Frontal cortex (tissue), 4 donors: ENCODE measurements around the gene GTF2F1. TPM values are rescaled to one million over a fixed set of nuclear protein-coding genes. Genes with fewer than 3 reads are reported as not detected.
"Not testable (repeated sequence)": the region's sequence is repeated elsewhere in the genome, so short reads cannot be mapped to it uniquely, and the experiment has no call there.

Experiments
- DNase-seq, 2 donors: peaks; one replicate each; pipeline ENCODE4 v3.0.0; 2012; ENCODE audit warnings: low spot score in 2 of 2
- FAIRE-seq: peaks from 2 replicates; lab custom pipeline; 2012; peaks lifted over from hg19 to GRCh38; lab: Jason Lieb, UNC
- total RNA-seq: library from RNA; depleted of rRNA; stranded (reverse); fragments of >200 nt; gene quantifications from one replicate; pipeline ENCODE4 v1.2.3, GENCODE V29; 2014
- donor health status: control.
- donor health status: control.
- donor health status: control.

GTF2F1 gene
- 51.0 TPM for total RNA-seq

- FAIRE-seq = no peak
- peak; percentile 85 to 95 for DNase-seq
Observed at GRCh38 chr19:6393074-6393982, at the start of gene GTF2F1. Gene GTF2F1, minus strand, starts transcription at chr19:6393164. Its CDS starts 169 bp downstream, at chr19:6392995.

GRCh38 chr19:6442087-6442688 lies 49.2 kb upstream of the GTF2F1 start:
- DNase-seq (no peak), FAIRE-seq (no peak)

GRCh38 chr19:6440905-6441304 lies 47.9 kb upstream of the GTF2F1 start:
- DNase-seq = no peak
- FAIRE-seq = no peak

GRCh38 chr19:6439743-6440142 lies 46.8 kb upstream of the GTF2F1 start:
- DNase-seq (no peak), FAIRE-seq (no peak)

GRCh38 chr19:6433663-6434062 lies 40.7 kb upstream of the GTF2F1 start, which contains the start of gene SLC25A41:
Gene SLC25A41, minus strand, starts transcription at chr19:6433763. Its CDS starts 70 bp downstream, at chr19:6433693.
- FAIRE-seq (no peak), DNase-seq (no peak)

GRCh38 chr19:6433165-6433564 lies 40.2 kb upstream of the GTF2F1 start:
- DNase-seq (no peak), FAIRE-seq (no peak)

- DNase-seq = no peak
- FAIRE-seq = no peak
Observed at GRCh38 chr19:6431891-6432290, 38.9 kb upstream of the GTF2F1 start.

- DNase-seq (no peak), FAIRE-seq (no peak)
Observed at GRCh38 chr19:6429419-6430221, 36.7 kb upstream of the GTF2F1 start.

GRCh38 chr19:6428692-6429418 lies 35.9 kb upstream of the GTF2F1 start:
- not testable (repeated sequence) for DNase-seq
- peak; percentile 26 for FAIRE-seq

GRCh38 chr19:6427131-6427530 lies 34.2 kb upstream of the GTF2F1 start:
- DNase-seq = no peak

GRCh38 chr19:6425732-6426620 lies 33.0 kb upstream of the GTF2F1 start:
- no peak for FAIRE-seq
- DNase-seq = no peak

More at GRCh38 chr19:6427131-6427530, 34.2 kb upstream of the GTF2F1 start:
- no peak for FAIRE-seq

- FAIRE-seq (peak; percentile 99), DNase-seq (peak; percentile 99 to 100)
Observed at GRCh38 chr19:6424939-6425731, 32.2 kb upstream of the GTF2F1 start.

- DNase-seq = no peak
Observed at GRCh38 chr19:6424195-6424938, 31.4 kb upstream of the GTF2F1 start, which contains the start of gene KHSRP. Gene KHSRP, minus strand, starts transcription at chr19:6424811. Its CDS starts 110 bp downstream, at chr19:6424701.

GRCh38 chr19:6423499-6424194 lies 30.7 kb upstream of the GTF2F1 start:
- DNase-seq (no peak), FAIRE-seq (no peak)

More at GRCh38 chr19:6424195-6424938, 31.4 kb upstream of the GTF2F1 start, which contains the start of gene KHSRP:
- FAIRE-seq = no peak

GRCh38 chr19:6421075-6422014 lies 28.4 kb upstream of the GTF2F1 start:
- FAIRE-seq = no peak

More at GRCh38 chr19:6421075-6422014, 28.4 kb upstream of the GTF2F1 start:
- DNase-seq = no peak
